Stimulated activated CD4-positive, alpha-beta T cell treated with anti-CD3 and anti-CD28 coated beads, Interleukin-12 subunit alpha, Interleukin-12 subunit beta, amount 100 ng/mL, for 24 hours (primary cell): ENCODE measurements around the gene RBP3.

Experiments
- DNase-seq, 2 experiments: peaks; one replicate each; pipeline ENCODE4 v3.0.0-alpha.2; 2020; ENCODE audit warnings: low read depth in 2 of 2

RBP3 gene

DNA sequence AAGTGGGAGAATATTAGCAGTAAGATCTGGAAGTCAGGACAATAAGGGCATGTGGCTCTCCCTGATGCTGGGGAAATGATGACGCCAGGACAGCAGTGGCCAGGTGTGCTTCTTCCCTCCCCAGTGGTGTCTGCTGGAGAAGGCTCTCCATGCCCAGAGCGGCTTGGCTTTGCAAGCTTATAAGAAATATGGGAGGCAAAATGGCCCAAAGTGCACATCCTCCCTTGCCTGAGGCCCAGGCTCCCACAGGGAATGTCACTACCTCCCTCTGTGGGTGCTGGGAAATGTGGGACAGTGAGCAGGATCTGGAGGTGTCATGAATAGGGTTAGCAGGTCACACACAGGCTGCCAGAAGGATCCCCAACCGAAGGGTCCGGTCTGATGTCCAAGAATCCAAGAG lies 53.0 kb downstream of the RBP3 start:
- no peak for DNase-seq

DNA sequence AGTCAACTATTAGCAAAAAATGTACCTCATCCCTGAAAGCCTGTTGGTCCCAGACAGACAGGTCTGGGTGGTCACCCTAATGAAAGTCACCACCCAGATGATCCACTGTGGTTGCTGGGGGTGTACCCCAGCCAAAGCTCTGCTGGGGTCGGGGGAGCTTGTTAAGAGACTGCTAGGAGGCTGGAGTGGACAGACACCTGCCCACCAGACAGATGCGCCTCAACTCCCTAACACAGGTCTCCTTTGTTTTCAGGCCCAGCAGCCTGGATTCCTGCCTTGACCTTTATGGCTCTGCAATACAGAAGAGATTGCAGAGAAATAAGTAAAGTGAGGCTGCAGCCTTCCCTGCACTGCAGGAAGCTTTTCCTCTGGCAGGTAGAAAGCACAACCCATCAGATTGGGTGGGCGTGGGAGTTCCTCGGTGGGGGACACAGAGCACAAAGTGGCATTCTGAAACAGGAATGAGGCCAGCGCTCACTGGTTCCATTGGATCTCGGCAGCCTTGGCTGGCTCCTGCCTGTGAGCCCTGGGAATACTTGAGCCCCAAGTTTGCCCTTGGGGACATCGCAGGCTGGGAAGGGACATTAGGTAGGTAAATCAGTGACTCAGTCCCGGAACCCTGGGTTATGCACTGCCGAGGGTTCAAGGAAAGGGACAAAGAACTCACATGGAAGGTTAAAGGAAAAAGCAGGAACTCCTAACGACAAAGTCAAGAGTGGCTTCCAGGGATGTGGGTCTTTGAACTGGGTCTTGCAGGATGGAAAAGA lies 53.9 kb downstream of the RBP3 start:
- no peak for DNase-seq

DNA sequence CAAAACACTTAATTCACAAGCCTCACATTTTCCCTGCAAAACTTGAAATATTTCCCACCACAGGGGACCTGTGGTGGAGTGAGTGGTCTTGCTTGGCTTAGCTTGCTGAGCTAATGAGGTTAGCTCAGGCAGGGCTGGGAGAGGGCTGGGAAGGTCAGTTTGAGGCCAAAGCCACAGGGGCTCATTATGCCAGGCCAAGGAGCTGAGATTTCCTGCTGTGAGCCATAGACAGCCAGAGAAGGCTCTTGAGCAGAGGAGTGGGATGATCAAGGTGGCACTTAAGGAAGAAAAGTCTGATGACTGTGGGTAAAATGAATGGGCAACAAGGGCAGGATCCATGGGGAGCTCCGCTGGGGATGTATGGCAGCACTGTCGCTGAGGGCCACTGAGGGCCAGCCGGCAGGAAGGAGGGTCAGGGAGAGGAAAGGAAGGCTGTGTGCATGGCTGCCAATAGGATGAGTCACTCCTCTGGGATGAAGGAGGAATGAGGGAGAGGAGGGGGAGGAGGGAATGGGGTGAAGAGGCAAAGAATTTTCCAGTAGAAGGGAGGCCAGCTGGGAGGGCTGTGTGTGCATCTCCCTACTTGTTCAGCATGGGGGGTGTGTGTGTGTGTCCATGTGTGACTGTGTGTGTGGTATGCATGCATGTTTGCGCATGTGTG lies 54.6 kb downstream of the RBP3 start:
- DNase-seq: no peak

DNA sequence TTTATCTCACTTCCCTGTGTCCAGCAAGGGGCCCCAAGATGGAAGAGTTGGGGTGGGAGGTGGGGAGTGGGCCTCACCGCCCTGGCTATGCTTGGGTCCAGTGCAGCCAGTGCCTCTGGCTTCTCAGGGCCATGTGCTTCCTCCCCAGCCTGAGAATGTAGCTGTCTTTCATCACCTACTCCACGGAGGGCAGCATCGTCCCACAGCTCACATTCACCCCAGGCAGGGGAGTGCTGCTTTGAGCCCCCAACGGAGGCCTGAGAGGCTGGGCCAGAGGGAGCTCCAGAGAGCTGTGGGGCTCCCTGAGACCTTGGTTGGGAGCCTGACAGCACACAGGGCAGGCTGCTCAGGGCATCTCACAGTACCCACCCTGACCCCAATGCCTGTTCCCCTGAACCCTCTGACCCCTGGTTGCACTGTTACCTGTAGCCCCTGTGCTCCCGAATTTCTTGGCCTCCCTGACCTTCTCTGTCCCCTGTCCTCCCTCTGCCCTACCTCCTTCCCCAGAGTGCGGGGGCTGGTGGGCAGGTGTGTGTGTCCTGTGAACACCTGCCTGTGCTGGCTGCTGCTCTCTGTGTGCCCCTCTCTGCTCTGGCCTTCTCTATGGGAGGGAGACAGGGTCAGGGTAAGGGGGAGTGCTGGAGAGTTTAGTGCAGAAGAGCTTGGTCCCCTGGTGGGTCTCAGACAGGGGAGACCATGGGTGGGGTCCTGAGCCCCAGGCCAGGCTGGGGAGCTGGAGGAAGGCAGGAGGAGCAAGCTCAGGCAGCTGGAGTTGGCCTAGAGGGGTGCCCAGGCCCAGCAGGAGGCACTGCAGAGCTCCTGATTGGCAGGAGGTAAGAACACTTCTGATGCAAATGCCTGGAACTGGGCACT lies 55.5 kb downstream of the RBP3 start:
- no peak for DNase-seq

DNA sequence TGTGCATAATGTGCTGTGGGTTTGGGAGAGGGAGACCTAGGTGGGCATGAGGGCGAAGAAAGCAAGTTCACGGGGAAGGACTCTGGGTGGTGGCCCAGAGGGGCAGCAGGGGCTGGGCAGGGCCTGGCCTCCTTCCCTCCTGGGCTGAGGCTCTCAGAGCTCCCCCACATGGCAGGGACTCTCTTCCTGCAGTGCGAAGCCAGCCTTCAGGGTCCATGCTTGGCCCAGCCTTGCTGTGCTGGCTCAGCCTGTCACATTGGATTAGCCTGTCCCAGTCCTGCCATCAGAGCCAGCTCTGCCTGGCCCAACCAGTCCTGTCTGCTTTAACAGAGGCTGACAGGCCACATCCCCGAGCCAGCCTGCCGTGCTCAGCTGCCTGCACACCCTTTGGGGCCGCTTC lies 56.3 kb downstream of the RBP3 start:
- DNase-seq: no peak

DNA sequence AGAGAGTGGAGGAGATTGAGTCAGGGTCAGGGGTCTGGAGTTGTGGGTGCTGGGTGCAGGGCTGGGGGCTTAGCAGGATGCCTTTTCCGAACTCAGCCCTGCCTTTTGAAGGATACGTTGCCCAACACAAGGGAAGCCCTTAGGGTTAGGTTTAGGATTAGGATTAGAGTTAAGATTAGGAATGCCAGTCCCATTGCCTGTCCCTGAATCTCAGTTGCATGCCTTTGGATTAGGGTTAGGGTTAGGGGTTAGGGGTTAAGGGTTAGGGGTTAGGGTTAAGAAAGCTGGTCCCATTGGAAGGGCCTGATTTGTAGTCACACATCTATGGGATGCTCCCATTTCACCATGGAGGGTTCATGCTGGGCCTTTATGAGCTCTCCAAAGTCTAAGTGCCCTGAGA lies 56.8 kb downstream of the RBP3 start:
- no peak for DNase-seq

DNA sequence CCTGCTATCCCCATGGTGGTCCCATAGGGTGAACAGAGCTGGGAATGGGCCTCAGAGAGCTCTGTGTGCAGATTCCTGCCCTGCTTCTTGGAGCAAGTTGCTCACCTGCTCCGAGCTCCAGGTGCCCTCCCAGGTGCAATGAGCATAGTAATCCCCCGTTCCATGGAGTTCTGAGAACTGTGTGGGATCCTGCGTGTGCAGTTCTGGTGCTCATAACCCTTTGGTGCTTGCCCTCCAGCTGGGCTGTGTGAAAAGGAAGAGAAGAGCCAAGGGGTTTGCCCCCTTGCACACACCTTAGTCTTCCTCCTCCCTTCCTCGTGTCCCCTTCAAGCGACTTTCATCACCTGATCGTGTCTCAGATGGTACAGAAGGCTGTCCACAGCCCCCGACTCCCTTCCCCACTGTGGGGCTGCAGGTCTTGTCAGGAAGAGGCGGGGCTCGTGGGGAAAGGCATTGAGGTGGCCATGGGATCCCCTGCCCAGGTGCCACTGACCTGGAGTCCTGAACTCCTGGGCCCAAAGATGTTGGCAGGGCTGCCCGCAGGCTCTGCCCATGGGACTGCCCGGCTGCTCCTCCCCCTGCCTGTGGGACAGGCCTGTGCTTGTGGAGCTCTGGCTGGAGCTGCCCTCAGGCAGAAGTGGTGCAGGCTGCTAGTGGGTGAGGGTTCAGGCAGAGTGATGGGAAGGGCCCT lies 57.8 kb downstream of the RBP3 start:
- no peak for DNase-seq

DNA sequence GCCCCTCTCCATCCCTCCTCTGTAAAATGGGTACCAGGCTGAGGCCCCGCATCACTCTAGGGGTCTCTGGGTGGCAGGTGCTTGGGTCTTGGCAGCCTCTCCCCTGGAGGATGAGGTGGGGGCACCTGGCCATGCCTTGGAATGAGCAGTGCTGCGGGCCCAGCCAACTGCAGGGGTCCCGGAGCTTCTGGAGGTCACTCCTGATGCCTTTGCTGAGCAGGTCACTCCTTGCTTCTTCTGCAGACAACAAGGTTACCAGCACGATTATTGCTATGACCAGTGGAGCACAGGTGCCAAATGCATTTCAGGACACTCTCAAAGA lies 58.3 kb downstream of the RBP3 start:
- DNase-seq: no peak

DNA sequence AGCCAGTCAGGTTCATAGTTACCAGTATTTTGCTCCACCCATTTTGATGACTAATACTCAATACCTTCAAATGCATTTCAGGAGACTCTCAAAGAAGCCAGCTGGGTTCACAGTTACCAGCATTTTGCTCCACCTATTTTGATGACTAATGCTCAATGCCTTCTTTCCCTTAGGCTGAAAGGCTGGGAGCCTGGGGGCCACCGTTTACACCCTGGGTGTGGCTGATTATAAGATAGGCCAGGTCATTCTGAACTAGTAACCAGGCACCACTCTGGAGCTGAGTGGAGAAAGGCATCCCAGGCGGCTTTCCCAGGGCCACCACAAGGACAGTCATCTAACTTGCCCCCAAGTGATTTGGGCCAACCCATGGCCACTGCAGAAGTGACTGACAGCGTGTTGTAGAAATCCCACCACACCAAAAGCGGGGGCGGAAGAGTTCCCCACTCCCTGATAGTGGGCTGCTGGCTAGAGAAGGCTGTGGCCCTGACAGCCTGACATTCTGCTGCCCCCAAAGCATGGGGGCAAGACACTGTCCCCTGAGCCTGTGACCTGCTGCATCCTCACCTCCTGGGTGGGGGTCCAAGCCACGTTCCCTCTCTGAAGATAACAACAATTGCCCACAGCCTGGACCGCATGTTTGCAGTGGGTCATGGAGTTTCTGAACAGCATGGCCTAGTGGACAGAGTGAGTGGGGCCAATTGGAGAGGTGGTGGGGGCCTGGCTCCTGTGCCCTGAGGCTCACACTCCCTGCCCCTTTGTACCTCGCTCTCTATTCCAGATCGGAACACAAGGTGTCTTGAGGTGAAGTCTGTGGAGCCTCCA lies 58.9 kb downstream of the RBP3 start:
- DNase-seq: no peak
